Right forelimb (tissue), 1 donor: ENCODE measurements around the gene UROD.
"Not testable (repeated sequence)": the region's sequence is repeated elsewhere in the genome, so short reads cannot be mapped to it uniquely, and the experiment has no call there.

Experiments used
- DNase-seq: peaks from one replicate; pipeline ENCODE4 v3.0.0-alpha.2; 2018

Gene UROD

DNA sequence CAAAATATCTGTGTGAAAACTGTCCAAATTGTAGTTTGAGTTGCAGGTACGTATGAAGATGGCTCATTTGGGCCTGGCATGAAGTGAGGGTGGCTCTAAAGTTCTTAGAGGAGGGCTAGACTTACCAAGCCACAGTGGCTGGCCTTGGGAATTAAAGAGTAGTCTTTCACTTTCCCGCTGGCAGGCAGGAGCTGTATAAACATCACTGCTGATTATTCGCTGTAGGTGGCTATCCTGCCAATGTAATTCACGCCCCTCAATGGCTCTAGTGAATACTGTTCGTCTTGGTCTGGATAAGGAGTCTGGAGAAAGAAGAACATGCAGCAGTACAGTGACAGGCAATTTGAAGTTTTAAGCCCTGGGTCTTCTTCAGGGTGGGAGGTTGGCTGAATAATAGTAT lies 31.0 kb downstream of the UROD start:
- no peak for DNase-seq

GRCh38 chr1:45044916-45045315 lies 32.9 kb downstream of the UROD start:
- DNase-seq: no peak

GRCh38 chr1:45047032-45047431 lies 35.0 kb downstream of the UROD start:
- DNase-seq: no peak

DNA sequence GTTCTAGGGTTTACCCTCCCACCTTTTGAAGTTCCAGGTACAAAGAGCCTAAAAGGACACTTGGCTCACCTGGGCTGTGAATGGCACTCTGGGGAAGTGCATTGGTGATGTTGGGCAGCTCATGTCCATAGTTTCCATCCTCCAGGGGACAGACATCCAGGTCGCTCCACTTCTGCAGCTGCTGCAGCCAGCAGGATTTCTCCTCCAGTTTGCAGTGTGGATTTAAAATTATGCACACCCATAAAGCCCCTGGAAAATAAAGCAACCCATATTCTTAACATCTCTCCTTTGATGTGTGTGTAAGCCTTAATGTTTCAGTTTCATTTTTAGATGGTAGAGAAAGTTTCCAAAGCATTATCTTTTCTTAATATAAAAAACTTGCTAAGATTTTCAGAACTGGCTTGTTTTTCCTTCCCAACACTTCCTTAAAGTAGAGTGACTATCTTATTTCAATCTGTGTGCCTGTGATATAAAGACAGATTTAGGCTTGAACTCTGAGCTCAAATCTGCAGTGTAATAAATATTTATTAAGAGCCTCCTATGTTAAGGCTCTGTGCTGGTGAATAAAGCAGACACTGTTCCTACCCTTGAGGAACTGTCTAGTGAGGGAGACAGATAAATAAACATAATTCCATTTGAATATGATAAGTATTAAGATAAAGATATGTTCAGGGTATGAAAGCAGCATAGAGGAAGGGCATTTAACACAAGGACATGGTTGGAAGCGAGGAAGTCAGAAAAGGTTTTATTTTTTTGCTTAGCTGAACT lies 39.1 kb downstream of the UROD start:
- DNase-seq: no peak

GRCh38 chr1:45057542-45057941 lies 45.5 kb downstream of the UROD start:
- DNase-seq: no peak

GRCh38 chr1:45059829-45060228 lies 47.8 kb downstream of the UROD start:
- no peak for DNase-seq

DNA sequence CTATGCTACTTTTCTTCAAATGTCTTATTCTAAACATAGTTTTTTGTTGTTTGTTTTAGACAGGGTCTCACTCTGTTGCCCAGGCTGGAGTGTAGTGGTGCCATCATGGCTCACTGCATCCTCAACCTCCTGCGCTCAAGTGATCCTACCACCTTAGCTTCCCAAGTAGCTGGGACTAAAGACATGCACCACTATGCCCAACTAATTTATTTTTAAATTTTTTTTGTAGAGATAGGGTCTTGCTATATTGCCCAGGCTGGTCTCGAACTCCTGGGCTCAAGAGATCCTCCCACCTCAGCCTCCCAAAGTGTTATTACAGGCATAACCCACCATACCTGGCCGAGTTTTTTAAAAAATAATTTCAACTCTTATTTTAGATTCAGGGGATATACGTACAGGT lies 50.4 kb downstream of the UROD start:
- DNase-seq: not testable (repeated sequence)

GRCh38 chr1:45065083-45065482 lies 53.0 kb downstream of the UROD start:
- no peak for DNase-seq
